ENCODE measurements around the gene MTRR.

Gene MTRR

GRCh38 chr5:7902666-7903625, 34.0 kb downstream of the MTRR start:
- Histone ChIP-seq H3F3A (ENCODE audit: low read depth) (no peaks in the 10 kb centered on the region), H3K27me3 (ENCODE audit: insufficient read depth, low read length, poor library complexity, severe bottlenecking) (no peaks in the 10 kb centered on the region), H3K4me3 (ENCODE audit: low read length, poor library complexity, severe bottlenecking) (no peak overlapping the region), H3K36me3 (ENCODE audit: insufficient read depth, low read length) (peaks cover 49% of the 10 kb centered on the region; the same call in 1 of the 2 replicates), H4K20me1 (ENCODE audit: insufficient read depth, low read length, poor library complexity, severe bottlenecking) (no peaks in the 10 kb centered on the region), H3K9me2 (replicated peaks; ENCODE audit: low read depth, low read length) (no peaks in the 10 kb centered on the region), H3K4me2 (ENCODE audit: low read depth, low read length, poor library complexity, severe bottlenecking) (no peak overlapping the region), H3K4me1 (ENCODE audit: insufficient read depth, low read length, poor library complexity, severe bottlenecking) (no peaks in the 10 kb centered on the region), H2AFZ (ENCODE audit: low read length) (no peak overlapping the region), H3K9ac (ENCODE audit: low read depth, low read length, poor library complexity, severe bottlenecking) (no peak overlapping the region), H3K9me3 (ENCODE audit: insufficient read depth, low read depth, low read length) (no peaks in the 10 kb centered on the region; the same call in 1 of the 2 replicates), H3K79me2 (ENCODE audit: insufficient read depth, low read length) (no peaks in the 10 kb centered on the region)
- TF ChIP-seq CTCF (conservative IDR thresholded peaks at IDR 0.05; ENCODE audit: low read length): no peak
- TF ChIP-seq EZH2phosphoT487 (IDR thresholded peaks at IDR 0.05; ENCODE audit: borderline replicate concordance): no peak

GRCh38 chr5:7904170-7904569, 35.2 kb downstream of the MTRR start:
- no peak overlapping the region for H3K4me3 ChIP-seq (ENCODE audit: low read length, poor library complexity, severe bottlenecking)
- no peaks in the 10 kb centered on the region for H3K79me2 ChIP-seq (ENCODE audit: insufficient read depth, low read length)
- no peaks in the 10 kb centered on the region for H3K27me3 ChIP-seq (ENCODE audit: insufficient read depth, low read length, poor library complexity, severe bottlenecking)
- peaks cover 4% of the 10 kb centered on the region; the same call in 1 of the 2 replicates for H3K9me3 ChIP-seq (ENCODE audit: insufficient read depth, low read depth, low read length)
- no peak for TF ChIP-seq CTCF (conservative IDR thresholded peaks at IDR 0.05; ENCODE audit: low read length)
- no peak for TF ChIP-seq EZH2phosphoT487 (IDR thresholded peaks at IDR 0.05; ENCODE audit: borderline replicate concordance)
- H4K20me1 ChIP-seq (ENCODE audit: insufficient read depth, low read length, poor library complexity, severe bottlenecking): no peaks in the 10 kb centered on the region
- no peak overlapping the region for H3K9ac ChIP-seq (ENCODE audit: low read depth, low read length, poor library complexity, severe bottlenecking)
- no peak overlapping the region for H3K4me2 ChIP-seq (ENCODE audit: low read depth, low read length, poor library complexity, severe bottlenecking)
- no peaks in the 10 kb centered on the region for H3K4me1 ChIP-seq (ENCODE audit: insufficient read depth, low read length, poor library complexity, severe bottlenecking)
- H3K36me3 ChIP-seq (ENCODE audit: insufficient read depth, low read length): peaks cover 37% of the 10 kb centered on the region; the same call in 1 of the 2 replicates
- no peaks in the 10 kb centered on the region for H3F3A ChIP-seq (ENCODE audit: low read depth)
- no peak overlapping the region for H2AFZ ChIP-seq (ENCODE audit: low read length)
- H3K9me2 ChIP-seq (replicated peaks; ENCODE audit: low read depth, low read length): no peaks in the 10 kb centered on the region

- no peak overlapping the region for H3K4me3 ChIP-seq (ENCODE audit: low read length, poor library complexity, severe bottlenecking)
- H3K79me2 ChIP-seq (ENCODE audit: insufficient read depth, low read length): no peaks in the 10 kb centered on the region
- no peak overlapping the region for H3K9ac ChIP-seq (ENCODE audit: low read depth, low read length, poor library complexity, severe bottlenecking)
- no peak overlapping the region for H2AFZ ChIP-seq (ENCODE audit: low read length)
- H3K36me3 ChIP-seq (ENCODE audit: insufficient read depth, low read length): peaks cover 8% of the 10 kb centered on the region; the same call in 1 of the 2 replicates
- no peaks in the 10 kb centered on the region for H3F3A ChIP-seq (ENCODE audit: low read depth)
- no peaks in the 10 kb centered on the region for H3K9me2 ChIP-seq (replicated peaks; ENCODE audit: low read depth, low read length)
- H3K9me3 ChIP-seq (ENCODE audit: insufficient read depth, low read depth, low read length): peaks cover 6% of the 10 kb centered on the region; the same call in 1 of the 2 replicates
- H3K4me1 ChIP-seq (ENCODE audit: insufficient read depth, low read length, poor library complexity, severe bottlenecking): no peaks in the 10 kb centered on the region
- no peaks in the 10 kb centered on the region for H4K20me1 ChIP-seq (ENCODE audit: insufficient read depth, low read length, poor library complexity, severe bottlenecking)
- TF ChIP-seq EZH2phosphoT487 (IDR thresholded peaks at IDR 0.05; ENCODE audit: borderline replicate concordance) (no peak), CTCF (conservative IDR thresholded peaks at IDR 0.05; ENCODE audit: low read length) (no peak)
- no peak overlapping the region for H3K4me2 ChIP-seq (ENCODE audit: low read depth, low read length, poor library complexity, severe bottlenecking)
- no peaks in the 10 kb centered on the region for H3K27me3 ChIP-seq (ENCODE audit: insufficient read depth, low read length, poor library complexity, severe bottlenecking)
Measured at GRCh38 chr5:7907612-7908011, 38.7 kb downstream of the MTRR start.
